ENCODE data around the gene ID2. TPM values are rescaled to one million over a fixed set of nuclear protein-coding genes. Genes with fewer than 3 reads are reported as not detected.

ID2 gene
- total RNA-seq, 1 experiment from 2014 or later: 112 TPM

DNA sequence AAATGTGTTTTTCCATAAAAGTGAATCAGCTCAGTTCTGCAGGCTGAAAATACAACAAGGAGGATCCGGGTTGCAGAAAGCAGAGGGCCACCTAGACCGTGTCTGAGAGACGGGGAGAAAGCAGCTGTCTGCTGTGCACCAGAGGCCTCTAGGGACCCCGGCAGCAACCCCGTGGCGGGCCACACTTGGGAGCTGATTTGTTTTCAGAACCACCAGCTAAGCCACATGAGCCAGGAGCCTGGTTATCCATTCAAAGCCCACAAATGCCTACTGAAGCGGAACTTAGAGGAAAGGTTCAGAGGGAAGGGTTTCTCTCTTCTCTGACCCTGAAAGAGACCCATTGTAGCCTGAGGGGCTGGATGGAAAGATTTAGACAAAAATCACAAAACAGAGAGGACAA is 28.4 kb upstream of the ID2 start:
- no TSS peak for BruUV-seq (replicated peaks)
- Histone ChIP-seq H3K36me3 (ENCODE audit: control insufficient read depth in 1 of 2, insufficient read depth in 2 of 2, low read length in 2 of 2) (no peaks in the 10 kb centered on the region), H3K79me2 (ENCODE audit: insufficient read depth, low read length) (no peaks in the 10 kb centered on the region), H3K4me3 (replicated peaks in 1 of 2; ENCODE audit: low read depth in 1 of 2, low read length in 2 of 2) (no peak overlapping the region), H3K9me2 (ENCODE audit: insufficient read depth) (no peaks in the 10 kb centered on the region), H3K9me3 (ENCODE audit: control insufficient read depth in 1 of 2, insufficient read depth in 1 of 2, low read depth in 1 of 2, low read length in 2 of 2) (no peaks in the 10 kb centered on the region), H4K20me1 (ENCODE audit: insufficient read depth) (no peaks in the 10 kb centered on the region), H3K4me1 (ENCODE audit: control insufficient read depth in 1 of 2, insufficient read depth in 2 of 2, low read length in 2 of 2) (peaks cover 0 to 2% of the 10 kb centered on the region in 2 experiments; a peak in 2 of 4 replicates), H3K27me3 (ENCODE audit: insufficient read depth, low read length) (no peaks in the 10 kb centered on the region), H3K27ac (ENCODE audit: low read depth, low read length) (no peak overlapping the region), H3K9ac (ENCODE audit: low read length) (no peak overlapping the region), H3K4me2 (ENCODE audit: low read length) (no peak overlapping the region), H2AFZ (ENCODE audit: low read depth, low read length, poor library complexity, severe bottlenecking) (no peak overlapping the region)
- DNase-seq (ENCODE audit: low read depth, low spot score) (no peak), ATAC-seq (no peak)
- intact Hi-C loops (cut with micrococcal nuclease): no loop called here
- ChIA-PET CTCF (no interaction called here), POLR2A (no interaction called here), RAD21 (ENCODE audit: low non-redundant PET in 1 of 2, low total read pairs in 2 of 2, uncharacterized antibody in 2 of 2, unreplicated experiment in 2 of 2) (no interaction called here)
- TF ChIP-seq EZH2phosphoT487 (IDR thresholded peaks at IDR 0.05; ENCODE audit: borderline replicate concordance) (no peak), CEBPB (IDR thresholded peaks at IDR 0.05; ENCODE audit: low read depth) (no peak), ZFX (IDR thresholded peaks at IDR 0.05) (no peak), SRF (IDR thresholded peaks at IDR 0.05; ENCODE audit: low read depth) (no peak), MAX (IDR thresholded peaks at IDR 0.05) (no peak), RAD21 (IDR thresholded peaks at IDR 0.05; ENCODE audit: low read depth) (no peak), CBX3 (IDR thresholded peaks at IDR 0.05; ENCODE audit: low read depth) (no peak), EGR1 (IDR thresholded peaks at IDR 0.05; ENCODE audit: low read depth) (no peak), CTCF (IDR thresholded peaks at IDR 0.05 in 2 of 3, conservative IDR thresholded peaks at IDR 0.05 in 1 of 3; ENCODE audit: borderline replicate concordance in 1 of 3, insufficient read depth in 1 of 3, low read depth in 2 of 3, low read length in 2 of 3) (no peak), REST (IDR thresholded peaks at IDR 0.05; ENCODE audit: low read depth) (no peak), TCF7L2 (IDR thresholded peaks at IDR 0.05; ENCODE audit: borderline replicate concordance, extremely low read depth, insufficient read depth, insufficient read length) (no peak), EZH2 (IDR thresholded peaks at IDR 0.05) (no peak)
- TF ChIP-seq, protein P1, sequence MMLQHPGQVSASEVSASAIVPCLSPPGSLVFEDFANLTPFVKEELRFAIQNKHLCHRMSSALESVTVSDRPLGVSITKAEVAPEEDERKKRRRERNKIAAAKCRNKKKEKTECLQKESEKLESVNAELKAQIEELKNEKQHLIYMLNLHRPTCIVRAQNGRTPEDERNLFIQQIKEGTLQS (IDR thresholded peaks at IDR 0.05): no peak
- TF ChIP-seq, protein P2, sequence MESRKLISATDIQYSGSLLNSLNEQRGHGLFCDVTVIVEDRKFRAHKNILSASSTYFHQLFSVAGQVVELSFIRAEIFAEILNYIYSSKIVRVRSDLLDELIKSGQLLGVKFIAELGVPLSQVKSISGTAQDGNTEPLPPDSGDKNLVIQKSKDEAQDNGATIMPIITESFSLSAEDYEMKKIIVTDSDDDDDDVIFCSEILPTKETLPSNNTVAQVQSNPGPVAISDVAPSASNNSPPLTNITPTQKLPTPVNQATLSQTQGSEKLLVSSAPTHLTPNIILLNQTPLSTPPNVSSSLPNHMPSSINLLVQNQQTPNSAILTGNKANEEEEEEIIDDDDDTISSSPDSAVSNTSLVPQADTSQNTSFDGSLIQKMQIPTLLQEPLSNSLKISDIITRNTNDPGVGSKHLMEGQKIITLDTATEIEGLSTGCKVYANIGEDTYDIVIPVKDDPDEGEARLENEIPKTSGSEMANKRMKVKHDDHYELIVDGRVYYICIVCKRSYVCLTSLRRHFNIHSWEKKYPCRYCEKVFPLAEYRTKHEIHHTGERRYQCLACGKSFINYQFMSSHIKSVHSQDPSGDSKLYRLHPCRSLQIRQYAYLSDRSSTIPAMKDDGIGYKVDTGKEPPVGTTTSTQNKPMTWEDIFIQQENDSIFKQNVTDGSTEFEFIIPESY (IDR thresholded peaks at IDR 0.05; ENCODE audit: extremely low read depth, insufficient replicate concordance, low read length): no peak
